SK-N-SH (cell line): Measurements from ENCODE around the gene TCEANC. TPM values are rescaled to one million over a fixed set of nuclear protein-coding genes. Genes with fewer than 3 reads are reported as not detected.

Source experiments
- CTCF ChIA-PET: fragments of 300-600, 350-600 bp; formaldehyde crosslinking; extraction: SDS; loops from one replicate; lab custom pipeline; 2021; lab: Yijun Ruan, JAX
- POLR2A ChIA-PET: fragments of 350-600 bp; sonication (Branson Sonifier 250); formaldehyde crosslinking; extraction: SDS; loops from one replicate; lab custom pipeline; 2020; ENCODE audit warnings: antibody characterized with exemption, inconsistent platforms; lab: Yijun Ruan, JAX
- DNase-seq: peaks from one replicate; pipeline ENCODE4 v3.0.0; 2012
- H2AFZ ChIP-seq: fragments of 200-600 bp; sonication (generic); 2 replicates; pipeline ENCODE4 v1.8.1; 2016; ENCODE audit warnings: antibody characterized with exemption, mild to moderate bottlenecking, low read depth
- H3F3A ChIP-seq: fragments of 200-600 bp; sonication (generic); replicated peaks from 2 replicates; pipeline ENCODE3; 2016; ENCODE audit warnings: antibody characterized with exemption, mild to moderate bottlenecking; ENCODE audit not compliant: insufficient read depth
- H3K27ac ChIP-seq, 2 experiments: fragments of 200-500 bp in 1 of 2; fragments of 200-600 bp in 1 of 2; sonication (Bioruptor generic) in 1 of 2; sonication (generic), shearing (Covaris generic) in 1 of 2; 2 replicates each; pipeline versions ENCODE4 v1.5.1 to v1.6.1; 2014 to 2016; ENCODE audit warnings: low read depth in 2 of 2, inconsistent platforms in 1 of 2, low read length in 1 of 2, mild to moderate bottlenecking in 1 of 2, mixed read lengths in 1 of 2
- H3K27me3 ChIP-seq: fragments of 200-600 bp; sonication (generic), shearing (Covaris generic); 2 replicates; pipeline ENCODE4 v1.6.1; 2016; ENCODE audit warnings: mixed run types; ENCODE audit not compliant: insufficient read depth
- H3K36me3 ChIP-seq, 2 experiments: fragments of 200-500 bp in 1 of 2; fragments of 200-600 bp in 1 of 2; sonication (Bioruptor generic) in 1 of 2; sonication (generic) in 1 of 2; replicated peaks in 1 of 2; 2 replicates each; pipeline versions ENCODE3 to v1.5.1; 2014 to 2016; ENCODE audit warnings: low read length in 1 of 2, mild to moderate bottlenecking in 1 of 2; ENCODE audit not compliant: insufficient read depth in 2 of 2, control insufficient read depth in 1 of 2
- H3K4me1 ChIP-seq, 2 experiments: fragments of 200-500 bp in 1 of 2; fragments of 200-600 bp in 1 of 2; sonication (Bioruptor generic) in 1 of 2; sonication (generic), shearing (Covaris generic) in 1 of 2; 2 replicates each; pipeline versions ENCODE4 v1.5.1 to v1.6.1; 2014 to 2016; ENCODE audit warnings: low read depth in 1 of 2, low read length in 1 of 2, mixed run types in 1 of 2; ENCODE audit not compliant: insufficient read depth in 2 of 2, control insufficient read depth in 1 of 2
- H3K4me2 ChIP-seq: fragments of 200-600 bp; sonication (generic), shearing (Covaris generic); 2 replicates; pipeline ENCODE4 v1.6.1; 2017; ENCODE audit warnings: mixed run types
- H3K4me3 ChIP-seq, 2 experiments: fragments of 200-500 bp in 1 of 2; fragments of 200-600 bp in 1 of 2; sonication (Bioruptor generic) in 1 of 2; sonication (generic), shearing (Covaris generic) in 1 of 2; 2 replicates each; pipeline versions ENCODE4 v1.5.1 to v1.8.1; 2014 to 2016; ENCODE audit warnings: low read depth in 2 of 2, inconsistent platforms in 1 of 2, low read length in 1 of 2, mild to moderate bottlenecking in 1 of 2, mixed read lengths in 1 of 2, moderate library complexity in 1 of 2
- H3K79me2 ChIP-seq: fragments of 200-600 bp; sonication (generic); 2 replicates; pipeline ENCODE4 v1.8.1; 2017; ENCODE audit warnings: mild to moderate bottlenecking; ENCODE audit not compliant: insufficient read depth
- H3K9ac ChIP-seq: fragments of 200-600 bp; sonication (generic); 2 replicates; pipeline ENCODE4 v1.6.1; 2017; ENCODE audit warnings: mixed run types
- H3K9me2 ChIP-seq: fragments of 200-600 bp; sonication (generic); 2 replicates; pipeline ENCODE4 v1.6.1; 2017; ENCODE audit warnings: mixed run types
- H3K9me3 ChIP-seq: fragments of 200-600 bp; sonication (generic); 2 replicates; pipeline ENCODE4 v1.6.1; 2017; ENCODE audit warnings: mixed run types, mild to moderate bottlenecking, moderate library complexity
- H4K20me1 ChIP-seq: fragments of 200-600 bp; sonication (generic); 2 replicates; pipeline ENCODE4 v1.6.1; 2017; ENCODE audit warnings: mild to moderate bottlenecking, mixed run types; ENCODE audit not compliant: insufficient read depth
- CHD2 ChIP-seq: fragments of 150-350 bp; IDR thresholded peaks from 2 replicates; pipeline ENCODE4 v1.6.1; 2018; ENCODE audit warnings: low read length; ENCODE audit not compliant: partially characterized antibody
- ELF1 ChIP-seq: IDR thresholded peaks from 2 replicates; pipeline ENCODE4 v1.4.0; 2012
- EZH2phosphoT487 ChIP-seq: fragments of 200-600 bp; sonication (generic); IDR thresholded peaks from 2 replicates; pipeline ENCODE4 v1.6.1; 2017; ENCODE audit warnings: low read depth, mixed run types, mild to moderate bottlenecking, antibody characterized with exemption, moderate library complexity, borderline replicate concordance
- FOSL2 ChIP-seq: IDR thresholded peaks from 2 replicates; pipeline ENCODE4 v1.4.0; 2012; ENCODE audit warnings: low read depth, mild to moderate bottlenecking, moderate library complexity, borderline replicate concordance
- FOXJ3 ChIP-seq: sonication (generic); formaldehyde crosslinking; IDR thresholded peaks from 2 replicates; pipeline ENCODE4 v1.5.1; 2020; ENCODE audit warnings: mild to moderate bottlenecking, missing genetic modification reagents
- FOXM1 ChIP-seq: IDR thresholded peaks from 2 replicates; pipeline ENCODE4 v1.4.0; 2012; ENCODE audit warnings: low read depth, mild to moderate bottlenecking
- GABPA ChIP-seq: IDR thresholded peaks from 2 replicates; pipeline ENCODE4 v1.4.0; 2012; ENCODE audit warnings: low read depth, mild to moderate bottlenecking
- GATA2 ChIP-seq: sonication (generic); formaldehyde crosslinking; IDR thresholded peaks from 2 replicates; pipeline ENCODE4 v1.5.0; 2020; ENCODE audit warnings: mild to moderate bottlenecking, missing genetic modification reagents
- MEF2A ChIP-seq: IDR thresholded peaks from 2 replicates; pipeline ENCODE4 v1.4.0; 2012; ENCODE audit warnings: low read depth, borderline replicate concordance
- NFIC ChIP-seq: IDR thresholded peaks from 2 replicates; pipeline ENCODE4 v1.4.0; 2012; ENCODE audit warnings: borderline replicate concordance
- NRF1 ChIP-seq: IDR thresholded peaks from 2 replicates; pipeline ENCODE4 v1.6.1; 2012; ENCODE audit warnings: low read depth, mild to moderate bottlenecking, low read length
- RAD21 ChIP-seq: IDR thresholded peaks from 2 replicates; pipeline ENCODE4 v1.6.1; 2012; ENCODE audit warnings: mild to moderate bottlenecking, low read length
- RFX5 ChIP-seq: IDR thresholded peaks from 2 replicates; pipeline ENCODE4 v1.6.1; 2012; ENCODE audit warnings: mild to moderate bottlenecking, improper control_type of control experiment, low read length
- RXRA ChIP-seq: IDR thresholded peaks from 2 replicates; pipeline ENCODE4 v1.4.0; 2012; ENCODE audit warnings: low read depth, mild to moderate bottlenecking, borderline replicate concordance
- SIN3A ChIP-seq: IDR thresholded peaks from 2 replicates; pipeline ENCODE4 v1.6.1; 2012; ENCODE audit warnings: low read depth, mild to moderate bottlenecking, low read length, moderate library complexity, borderline replicate concordance
- TCF12 ChIP-seq: IDR thresholded peaks from 2 replicates; pipeline ENCODE4 v1.4.0; 2012
- YY1 ChIP-seq: IDR thresholded peaks from 2 replicates; pipeline ENCODE4 v1.4.0; 2012; ENCODE audit warnings: low read depth, mild to moderate bottlenecking
- WGBS: methylation state at CpG from one replicate; pipeline ENCODE4 v1.1.6; 2017; ENCODE audit warnings: low lambda C conversion rate; 5-methylcytosine and 5-hydroxymethylcytosine counted together
- polyA plus RNA-seq, 3 experiments: library from polyadenylated mRNA; depleted of rRNA; stranded (reverse); fragments of >200 nt; gene quantifications; 2 replicates each; pipeline ENCODE4 v1.2.3, GENCODE V29; 2012
- TF ChIP-seq, protein P1 (sequence below): IDR thresholded peaks from 2 replicates; pipeline ENCODE4 v1.4.0; 2012; ENCODE audit warnings: low read depth, borderline replicate concordance
- TF ChIP-seq, protein P2 (sequence below): IDR thresholded peaks from 2 replicates; pipeline ENCODE4; 2012
- TF ChIP-seq, protein P3 (sequence below): fragments of 150-350 bp; IDR thresholded peaks from 2 replicates; pipeline ENCODE4 v1.6.1; 2017; ENCODE audit warnings: antibody characterized with exemption, low read length, low read depth, borderline replicate concordance
- TF ChIP-seq, protein P4 (sequence below): IDR thresholded peaks from 2 replicates; pipeline ENCODE4 v1.6.1; 2012; ENCODE audit warnings: mild to moderate bottlenecking, low read depth, low read length, moderate library complexity
- TF ChIP-seq, protein P5 (sequence below): fragments of 150-350 bp; IDR thresholded peaks from 2 replicates; pipeline ENCODE4 v1.6.1; 2016; ENCODE audit warnings: mild to moderate bottlenecking, low read depth, low read length

The TCEANC gene, protein sequence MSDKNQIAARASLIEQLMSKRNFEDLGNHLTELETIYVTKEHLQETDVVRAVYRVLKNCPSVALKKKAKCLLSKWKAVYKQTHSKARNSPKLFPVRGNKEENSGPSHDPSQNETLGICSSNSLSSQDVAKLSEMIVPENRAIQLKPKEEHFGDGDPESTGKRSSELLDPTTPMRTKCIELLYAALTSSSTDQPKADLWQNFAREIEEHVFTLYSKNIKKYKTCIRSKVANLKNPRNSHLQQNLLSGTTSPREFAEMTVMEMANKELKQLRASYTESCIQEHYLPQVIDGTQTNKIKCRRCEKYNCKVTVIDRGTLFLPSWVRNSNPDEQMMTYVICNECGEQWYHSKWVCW
- 0.84 and 1.2 TPM in 2 replicates for polyA plus RNA-seq (2012; rRNA removed)
- polyA plus RNA-seq (2012; cell fraction: cytosol; rRNA removed): 1.0 and 1.2 TPM in 2 replicates
- polyA plus RNA-seq (2012; cell fraction: nucleus; rRNA removed): 1.4 and 2.2 TPM in 2 replicates

DNA sequence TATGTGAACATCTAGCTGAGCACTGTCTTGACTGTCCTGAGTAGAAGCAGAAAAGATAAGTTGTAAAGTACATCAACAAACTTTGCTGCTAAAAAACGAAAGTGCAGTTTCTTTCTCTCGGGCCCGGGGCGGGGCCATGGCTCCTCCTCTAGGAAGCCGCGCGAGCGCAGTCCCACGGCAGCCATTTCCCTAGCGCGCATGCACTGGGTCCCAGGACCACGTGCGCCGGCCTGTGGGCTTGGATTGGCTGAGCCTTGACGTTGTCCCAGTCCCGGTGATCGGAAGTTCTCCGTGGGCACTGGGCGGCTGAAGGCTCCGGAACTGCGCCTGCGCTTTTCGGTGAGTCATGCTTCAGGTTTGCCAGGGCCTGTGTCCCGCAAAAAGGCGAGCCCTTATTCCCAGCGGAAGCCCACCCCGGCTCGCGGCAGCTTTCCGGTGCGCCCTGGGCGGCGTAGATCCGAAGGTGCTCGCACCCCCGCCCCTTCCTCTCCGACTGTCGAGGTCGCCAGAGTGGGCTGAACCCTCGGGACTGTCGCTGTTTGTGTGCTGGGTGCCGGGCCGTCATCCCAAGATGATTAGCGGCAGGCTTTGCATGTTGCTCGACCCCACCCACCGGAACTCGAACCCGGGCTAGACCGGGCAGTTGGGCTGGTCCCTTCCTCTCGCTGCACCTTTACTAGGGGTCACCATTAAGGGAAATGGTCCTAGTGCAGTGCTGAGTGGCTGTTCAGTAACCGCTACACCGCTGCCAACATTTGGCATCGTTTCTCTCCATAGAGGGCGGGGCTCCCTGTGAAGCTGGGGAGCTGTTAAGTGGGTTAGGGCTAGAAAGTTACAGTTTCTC, at the start of gene TCEANC:
Gene TCEANC, plus strand, starts transcription at position 292 of the 844 bp plus-strand sequence. CDS start 9,368 bp downstream, outside the sequence.
- H3K9ac ChIP-seq: peak within 1 kb of the TSS; percentile 86
- H3K79me2 ChIP-seq: no peaks in the 10 kb centered on the region
- H3K4me2 ChIP-seq: peak within 1 kb of the TSS; percentile 86
- H2AFZ ChIP-seq: peak within 1 kb of the TSS; percentile 82
- no peaks in the 10 kb centered on the region for H3K27me3 ChIP-seq
- H4K20me1 ChIP-seq: no peaks in the 10 kb centered on the region
- H3K9me2 ChIP-seq: no peaks in the 10 kb centered on the region
- no peaks in the 10 kb centered on the region for H3K9me3 ChIP-seq
- H3K27ac ChIP-seq: peak within 1 kb of the TSS; percentile 91 to 97
- peak within 1 kb of the TSS; percentile 74 to 83 for H3K4me3 ChIP-seq
- ChIA-PET POLR2A (interaction anchor here (1.4 to 2.0 kb wide), 2 partner anchors 82 to 376 kb away, joined by 6 to 11 read pairs; partner anchors contain the start of genes GEMIN8, OFD1 and TRAPPC2), CTCF (interaction anchor here (1.0 to 1.1 kb wide), 2 partner anchors 146 to 379 kb away, joined by 3 to 4 read pairs; no protein-coding TSS in a partner anchor)
- H3F3A ChIP-seq: peaks cover 33% of the 10 kb centered on the region
- peaks cover 0 to 3% of the 10 kb centered on the region in 2 experiments for H3K36me3 ChIP-seq
- peak; percentile 94 for DNase-seq
- H3K4me1 ChIP-seq: peaks cover 0 to 6% of the 10 kb centered on the region in 2 experiments; a peak in 2 of 4 replicates
- 0% methylated on average over 16 of the region's 54 CpGs for WGBS
- TF ChIP-seq, protein P1, sequence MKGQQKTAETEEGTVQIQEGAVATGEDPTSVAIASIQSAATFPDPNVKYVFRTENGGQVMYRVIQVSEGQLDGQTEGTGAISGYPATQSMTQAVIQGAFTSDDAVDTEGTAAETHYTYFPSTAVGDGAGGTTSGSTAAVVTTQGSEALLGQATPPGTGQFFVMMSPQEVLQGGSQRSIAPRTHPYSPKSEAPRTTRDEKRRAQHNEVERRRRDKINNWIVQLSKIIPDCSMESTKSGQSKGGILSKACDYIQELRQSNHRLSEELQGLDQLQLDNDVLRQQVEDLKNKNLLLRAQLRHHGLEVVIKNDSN: peak; percentile 98
- TF ChIP-seq RFX5 (no peak), CHD2 (no peak), MEF2A (no peak), FOXJ3 (no peak), YY1 (peak; percentile 82), NFIC (peak; percentile 30; the same call in 1 of the 2 replicates), RAD21 (no peak), FOXM1 (no peak), GABPA (peak; percentile 78), FOSL2 (peak; percentile 65; the same call in 1 of the 2 replicates), TCF12 (peak; percentile 37; the same call in 1 of the 2 replicates), ELF1 (no peak), SIN3A (peak; percentile 40; the same call in 1 of the 2 replicates), RXRA (no peak), NRF1 (peak; percentile 81), EZH2phosphoT487 (no peak), GATA2 (CRISPR knock-in tag) (no peak)
- TF ChIP-seq, protein P2, sequence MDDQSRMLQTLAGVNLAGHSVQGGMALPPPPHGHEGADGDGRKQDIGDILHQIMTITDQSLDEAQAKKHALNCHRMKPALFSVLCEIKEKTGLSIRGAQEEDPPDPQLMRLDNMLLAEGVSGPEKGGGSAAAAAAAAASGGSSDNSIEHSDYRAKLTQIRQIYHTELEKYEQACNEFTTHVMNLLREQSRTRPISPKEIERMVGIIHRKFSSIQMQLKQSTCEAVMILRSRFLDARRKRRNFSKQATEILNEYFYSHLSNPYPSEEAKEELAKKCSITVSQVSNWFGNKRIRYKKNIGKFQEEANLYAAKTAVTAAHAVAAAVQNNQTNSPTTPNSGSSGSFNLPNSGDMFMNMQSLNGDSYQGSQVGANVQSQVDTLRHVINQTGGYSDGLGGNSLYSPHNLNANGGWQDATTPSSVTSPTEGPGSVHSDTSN: no peak
- TF ChIP-seq, protein P3, sequence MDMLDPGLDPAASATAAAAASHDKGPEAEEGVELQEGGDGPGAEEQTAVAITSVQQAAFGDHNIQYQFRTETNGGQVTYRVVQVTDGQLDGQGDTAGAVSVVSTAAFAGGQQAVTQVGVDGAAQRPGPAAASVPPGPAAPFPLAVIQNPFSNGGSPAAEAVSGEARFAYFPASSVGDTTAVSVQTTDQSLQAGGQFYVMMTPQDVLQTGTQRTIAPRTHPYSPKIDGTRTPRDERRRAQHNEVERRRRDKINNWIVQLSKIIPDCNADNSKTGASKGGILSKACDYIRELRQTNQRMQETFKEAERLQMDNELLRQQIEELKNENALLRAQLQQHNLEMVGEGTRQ: peak; percentile 93
- TF ChIP-seq, protein P4, sequence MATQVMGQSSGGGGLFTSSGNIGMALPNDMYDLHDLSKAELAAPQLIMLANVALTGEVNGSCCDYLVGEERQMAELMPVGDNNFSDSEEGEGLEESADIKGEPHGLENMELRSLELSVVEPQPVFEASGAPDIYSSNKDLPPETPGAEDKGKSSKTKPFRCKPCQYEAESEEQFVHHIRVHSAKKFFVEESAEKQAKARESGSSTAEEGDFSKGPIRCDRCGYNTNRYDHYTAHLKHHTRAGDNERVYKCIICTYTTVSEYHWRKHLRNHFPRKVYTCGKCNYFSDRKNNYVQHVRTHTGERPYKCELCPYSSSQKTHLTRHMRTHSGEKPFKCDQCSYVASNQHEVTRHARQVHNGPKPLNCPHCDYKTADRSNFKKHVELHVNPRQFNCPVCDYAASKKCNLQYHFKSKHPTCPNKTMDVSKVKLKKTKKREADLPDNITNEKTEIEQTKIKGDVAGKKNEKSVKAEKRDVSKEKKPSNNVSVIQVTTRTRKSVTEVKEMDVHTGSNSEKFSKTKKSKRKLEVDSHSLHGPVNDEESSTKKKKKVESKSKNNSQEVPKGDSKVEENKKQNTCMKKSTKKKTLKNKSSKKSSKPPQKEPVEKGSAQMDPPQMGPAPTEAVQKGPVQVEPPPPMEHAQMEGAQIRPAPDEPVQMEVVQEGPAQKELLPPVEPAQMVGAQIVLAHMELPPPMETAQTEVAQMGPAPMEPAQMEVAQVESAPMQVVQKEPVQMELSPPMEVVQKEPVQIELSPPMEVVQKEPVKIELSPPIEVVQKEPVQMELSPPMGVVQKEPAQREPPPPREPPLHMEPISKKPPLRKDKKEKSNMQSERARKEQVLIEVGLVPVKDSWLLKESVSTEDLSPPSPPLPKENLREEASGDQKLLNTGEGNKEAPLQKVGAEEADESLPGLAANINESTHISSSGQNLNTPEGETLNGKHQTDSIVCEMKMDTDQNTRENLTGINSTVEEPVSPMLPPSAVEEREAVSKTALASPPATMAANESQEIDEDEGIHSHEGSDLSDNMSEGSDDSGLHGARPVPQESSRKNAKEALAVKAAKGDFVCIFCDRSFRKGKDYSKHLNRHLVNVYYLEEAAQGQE: no peak
- TF ChIP-seq, protein P5, sequence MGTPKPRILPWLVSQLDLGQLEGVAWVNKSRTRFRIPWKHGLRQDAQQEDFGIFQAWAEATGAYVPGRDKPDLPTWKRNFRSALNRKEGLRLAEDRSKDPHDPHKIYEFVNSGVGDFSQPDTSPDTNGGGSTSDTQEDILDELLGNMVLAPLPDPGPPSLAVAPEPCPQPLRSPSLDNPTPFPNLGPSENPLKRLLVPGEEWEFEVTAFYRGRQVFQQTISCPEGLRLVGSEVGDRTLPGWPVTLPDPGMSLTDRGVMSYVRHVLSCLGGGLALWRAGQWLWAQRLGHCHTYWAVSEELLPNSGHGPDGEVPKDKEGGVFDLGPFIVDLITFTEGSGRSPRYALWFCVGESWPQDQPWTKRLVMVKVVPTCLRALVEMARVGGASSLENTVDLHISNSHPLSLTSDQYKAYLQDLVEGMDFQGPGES: no peak
